HG02678 (cell line): Measurements from ENCODE around the gene GRIK2.

ENCODE experiments used
- ATAC-seq: cut with Tn5 transposase; IDR thresholded peaks from one replicate; pipeline ENCODE4 v1.9.1; 2021; ENCODE audit warnings: mild to moderate bottlenecking, moderate library complexity; ENCODE audit not compliant: unreplicated experiment

GRIK2 gene

GRCh38 chr6:101400326-101401135, 7.0 kb downstream of the GRIK2 start:
- no peak for ATAC-seq

- no peak for ATAC-seq
These were observed 7.7 kb downstream of the GRIK2 start for GRCh38 chr6:101401171-101401570.

- no peak for ATAC-seq
These were observed 8.5 kb downstream of the GRIK2 start for GRCh38 chr6:101401792-101402621.

- no peak for ATAC-seq
These were observed 9.1 kb downstream of the GRIK2 start for GRCh38 chr6:101402622-101403031.

GRCh38 chr6:101403216-101403945, 9.9 kb downstream of the GRIK2 start:
- no peak for ATAC-seq

GRCh38 chr6:101404775-101405174, 11.3 kb downstream of the GRIK2 start:
- ATAC-seq = no peak

- no peak for ATAC-seq
These were observed 20.3 kb downstream of the GRIK2 start for GRCh38 chr6:101413773-101414172.

- no peak for ATAC-seq
These were observed 24.4 kb downstream of the GRIK2 start for GRCh38 chr6:101417900-101418299.

- no peak for ATAC-seq
These were observed 28.7 kb downstream of the GRIK2 start for GRCh38 chr6:101422251-101422650.

GRCh38 chr6:101422811-101423210, 29.3 kb downstream of the GRIK2 start:
- no peak for ATAC-seq

GRCh38 chr6:101429270-101429669, 35.8 kb downstream of the GRIK2 start:
- ATAC-seq = no peak

- no peak for ATAC-seq
These were observed 36.3 kb downstream of the GRIK2 start for GRCh38 chr6:101429845-101430244.

- ATAC-seq = no peak
These were observed 39.6 kb downstream of the GRIK2 start for GRCh38 chr6:101433141-101433540.

GRCh38 chr6:101434601-101435000, 41.1 kb downstream of the GRIK2 start:
- no peak for ATAC-seq

- ATAC-seq = no peak
These were observed 41.5 kb downstream of the GRIK2 start for GRCh38 chr6:101435038-101435437.

- ATAC-seq = no peak
These were observed 46.3 kb downstream of the GRIK2 start for GRCh38 chr6:101439790-101440189.

GRCh38 chr6:101443315-101443714, 49.8 kb downstream of the GRIK2 start:
- ATAC-seq = no peak

- no peak for ATAC-seq
These were observed 51.2 kb downstream of the GRIK2 start for GRCh38 chr6:101444717-101445116.

GRCh38 chr6:101445527-101445926, 52.0 kb downstream of the GRIK2 start:
- no peak for ATAC-seq

GRCh38 chr6:101450901-101451300, 57.4 kb downstream of the GRIK2 start:
- no peak for ATAC-seq

- ATAC-seq = no peak
These were observed 58.5 kb downstream of the GRIK2 start for GRCh38 chr6:101451981-101452380.
